ENCODE measurements around the gene ARHGEF35.

ARHGEF35 gene

GRCh38 chr7:144164784-144165183 lies 30.8 kb downstream of the ARHGEF35 start:
- H3K27ac ChIP-seq, result no peak overlapping the region
- H3K27me3 ChIP-seq, result no peaks in the 10 kb centered on the region
- no peaks in the 10 kb centered on the region for H4K20me1 ChIP-seq
- no peak overlapping the region for H3K9ac ChIP-seq
- H3K4me2 ChIP-seq, result no peak overlapping the region
- TF ChIP-seq Cebpa-rat (IDR thresholded peaks at IDR 0.05), result no peak
- no peak overlapping the region for H3K4me3 ChIP-seq
- no peaks in the 10 kb centered on the region for H3K4me1 ChIP-seq
- H3K9me3 ChIP-seq (replicated peaks in 1 of 11), result no peaks in the 10 kb centered on the region
- no peaks in the 10 kb centered on the region for H3K36me3 ChIP-seq

GRCh38 chr7:144158861-144159260 lies 36.8 kb downstream of the ARHGEF35 start:
- no peak overlapping the region for H3K9ac ChIP-seq
- H3K4me3 ChIP-seq, result no peak overlapping the region
- peaks cover 0 to 9% (median 0%) of the 10 kb centered on the region in 10 experiments; a peak in 3 of 20 replicates for H3K4me1 ChIP-seq
- no peaks in the 10 kb centered on the region for H3K36me3 ChIP-seq
- H3K9me3 ChIP-seq (replicated peaks in 1 of 11), result peaks cover 0 to 5% (median 0%) of the 10 kb centered on the region in 11 experiments; a peak in 1 of 22 replicates
- no peak for TF ChIP-seq Cebpa-rat (IDR thresholded peaks at IDR 0.05)
- no peak overlapping the region for H3K27ac ChIP-seq
- no peaks in the 10 kb centered on the region for H3K27me3 ChIP-seq
- H4K20me1 ChIP-seq, result no peaks in the 10 kb centered on the region
- no peak overlapping the region for H3K4me2 ChIP-seq

DNA sequence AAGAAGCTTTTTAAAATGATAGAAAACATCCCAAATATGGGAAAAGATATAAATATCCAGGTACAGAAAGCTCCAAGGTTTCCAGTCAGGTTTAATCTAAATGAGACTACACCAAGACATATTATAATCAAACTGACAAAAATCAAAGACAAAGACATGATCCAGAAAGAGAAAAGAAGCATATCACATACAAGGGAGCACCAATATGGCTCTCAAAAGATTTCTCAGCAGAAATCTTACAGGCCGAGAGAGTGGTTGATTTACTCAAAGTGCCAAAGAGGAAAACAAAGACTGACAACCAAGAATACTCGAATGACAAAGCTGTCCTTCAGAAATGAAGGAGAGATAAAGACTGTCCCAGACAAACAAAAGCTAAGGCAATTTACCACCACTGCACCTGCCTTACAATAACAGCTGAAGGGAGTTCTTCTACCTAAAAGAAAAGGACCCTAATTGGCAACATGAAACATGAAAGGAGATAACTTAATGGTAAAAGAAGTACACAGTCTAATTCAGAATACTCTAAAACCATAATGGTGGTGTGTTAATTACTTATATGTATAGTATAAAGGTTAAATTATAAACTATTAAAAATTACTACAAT lies 47.3 kb downstream of the ARHGEF35 start:
- Histone ChIP-seq H3K9ac (no peak overlapping the region), H3K27ac (no peak overlapping the region), H3K36me3 (no peaks in the 10 kb centered on the region), H3K9me3 (replicated peaks in 1 of 11) (peaks cover 20 to 35% (median 29%) of the 10 kb centered on the region in 11 experiments), H3K4me3 (no peak overlapping the region), H3K4me1 (no peaks in the 10 kb centered on the region), H3K27me3 (no peaks in the 10 kb centered on the region), H4K20me1 (no peaks in the 10 kb centered on the region), H3K4me2 (no peak overlapping the region)
- no peak for TF ChIP-seq Cebpa-rat (IDR thresholded peaks at IDR 0.05)

GRCh38 chr7:144144426-144144825 lies 51.2 kb downstream of the ARHGEF35 start:
- peaks cover 20 to 35% (median 25%) of the 10 kb centered on the region in 11 experiments for H3K9me3 ChIP-seq (replicated peaks in 1 of 11)
- H3K9ac ChIP-seq, result no peak overlapping the region
- H3K27me3 ChIP-seq, result no peaks in the 10 kb centered on the region
- no peak for TF ChIP-seq Cebpa-rat (IDR thresholded peaks at IDR 0.05)
- H4K20me1 ChIP-seq, result no peaks in the 10 kb centered on the region
- no peaks in the 10 kb centered on the region for H3K4me1 ChIP-seq
- H3K4me2 ChIP-seq, result no peak overlapping the region
- H3K4me3 ChIP-seq, result no peak overlapping the region
- H3K36me3 ChIP-seq, result no peaks in the 10 kb centered on the region
- no peak overlapping the region for H3K27ac ChIP-seq

DNA sequence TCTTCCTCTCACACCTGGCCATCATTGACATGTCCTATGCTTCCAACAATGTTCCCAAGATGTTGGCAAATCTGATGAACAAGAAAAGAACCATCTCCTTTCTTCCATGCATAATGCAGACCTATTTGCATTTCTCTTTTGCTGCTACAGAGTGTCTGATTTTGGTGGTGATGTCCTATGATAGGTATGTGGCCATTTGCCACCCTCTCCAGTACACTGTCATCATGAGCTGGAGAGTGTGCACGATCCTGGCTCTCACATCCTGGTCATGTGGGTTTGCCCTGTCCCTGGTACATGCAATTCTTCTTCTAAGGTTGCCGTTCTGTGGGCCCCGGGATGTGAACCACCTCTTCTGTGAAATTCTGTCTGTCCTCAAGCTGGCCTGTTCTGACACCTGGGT lies 53.4 kb downstream of the ARHGEF35 start:
- Histone ChIP-seq H3K4me2 (no peak overlapping the region), H3K4me1 (no peaks in the 10 kb centered on the region), H3K27ac (no peak overlapping the region), H3K9me3 (replicated peaks in 1 of 11) (peaks cover 4 to 13% (median 6%) of the 10 kb centered on the region in 11 experiments), H3K36me3 (no peaks in the 10 kb centered on the region), H3K4me3 (no peak overlapping the region), H4K20me1 (no peaks in the 10 kb centered on the region), H3K9ac (no peak overlapping the region), H3K27me3 (no peaks in the 10 kb centered on the region)
- TF ChIP-seq Cebpa-rat (IDR thresholded peaks at IDR 0.05), result no peak

- H3K4me3 ChIP-seq, result no peak overlapping the region
- H3K27me3 ChIP-seq, result no peaks in the 10 kb centered on the region
- 0 out of 22 replicates have a peak, but pooled peaks cover 0 to 5% (median 0%) of the 10 kb centered on the region in 11 experiments for H3K9me3 ChIP-seq (replicated peaks in 1 of 11)
- no peaks in the 10 kb centered on the region for H3K36me3 ChIP-seq
- no peak for TF ChIP-seq Cebpa-rat (IDR thresholded peaks at IDR 0.05)
- no peak overlapping the region for H3K4me2 ChIP-seq
- no peak overlapping the region for H3K27ac ChIP-seq
- H3K9ac ChIP-seq, result no peak overlapping the region
- H4K20me1 ChIP-seq, result no peaks in the 10 kb centered on the region
- no peaks in the 10 kb centered on the region for H3K4me1 ChIP-seq
Observed at GRCh38 chr7:144137501-144137900, 58.1 kb downstream of the ARHGEF35 start.

Measured in BLaER1 treated with 17β-estradiol and CSF1 and Interleukin-3, amounts not matched to agents 10 nM and 100 nM (cell line).